IPS-NIHi7 (cell line): Measurements from ENCODE around the gene UBE3C.
"Not testable (repeated sequence)": the region's sequence is repeated elsewhere in the genome, so short reads cannot be mapped to it uniquely, and the experiment has no call there.

Source experiments
- DNase-seq: peaks from one replicate; pipeline ENCODE4 v3.0.0; 2012; ENCODE audit warnings: mixed read lengths; ENCODE audit errors: extremely low spot score

The UBE3C gene

GRCh38 chr7:157271315-157271990 lies 132.7 kb downstream of the UBE3C start:
- DNase-seq = no peak

GRCh38 chr7:157271991-157272324 lies 133.2 kb downstream of the UBE3C start:
- no peak for DNase-seq

- no peak for DNase-seq
Measured at GRCh38 chr7:157272351-157273207, 133.9 kb downstream of the UBE3C start.

- DNase-seq = peak; percentile 98
Measured at GRCh38 chr7:157273208-157274093, 134.7 kb downstream of the UBE3C start.

- DNase-seq = not testable (repeated sequence)
Measured at GRCh38 chr7:157274094-157274634, 135.4 kb downstream of the UBE3C start.

GRCh38 chr7:157274991-157275427 lies 136.3 kb downstream of the UBE3C start:
- DNase-seq = no peak

GRCh38 chr7:157276091-157276561 lies 137.4 kb downstream of the UBE3C start:
- no peak for DNase-seq

GRCh38 chr7:157276731-157277562 lies 138.2 kb downstream of the UBE3C start:
- no peak for DNase-seq

GRCh38 chr7:157277568-157277967 lies 138.8 kb downstream of the UBE3C start:
- DNase-seq = not testable (repeated sequence)

- DNase-seq = no peak
Measured at GRCh38 chr7:157278167-157278790, 139.6 kb downstream of the UBE3C start.

- no peak for DNase-seq
Measured at GRCh38 chr7:157278791-157279724, 140.3 kb downstream of the UBE3C start.

- no peak for DNase-seq
Measured at GRCh38 chr7:157279741-157280215, 141.1 kb downstream of the UBE3C start.

- DNase-seq = no peak
Measured at GRCh38 chr7:157280216-157280841, 141.6 kb downstream of the UBE3C start.

GRCh38 chr7:157281221-157281998 lies 142.7 kb downstream of the UBE3C start:
- DNase-seq = no peak

GRCh38 chr7:157282141-157282801 lies 143.5 kb downstream of the UBE3C start:
- DNase-seq = peak; percentile 64

GRCh38 chr7:157284229-157285014 lies 145.7 kb downstream of the UBE3C start:
- no peak for DNase-seq
